HepG2 (cell line): ENCODE measurements around the gene FKBP5. TPM values are rescaled to one million over a fixed set of nuclear protein-coding genes. Genes with fewer than 3 reads are reported as not detected.

Source experiments
- DMTF1 ChIP-seq: sonication (generic); formaldehyde crosslinking; IDR thresholded peaks from 2 replicates; pipeline ENCODE4 v1.4.0; 2020; ENCODE audit warnings: mild to moderate bottlenecking, missing genetic modification reagents
- GATA4 ChIP-seq: sonication (generic); IDR thresholded peaks from 2 replicates; pipeline ENCODE4 v1.6.1; 2016; ENCODE audit warnings: antibody characterized with exemption, low read depth, borderline replicate concordance
- KDM5B ChIP-seq: sonication (generic); formaldehyde crosslinking; IDR thresholded peaks from 2 replicates; pipeline ENCODE4 v1.4.0; 2020; ENCODE audit warnings: missing genetic modification reagents, mild to moderate bottlenecking, borderline replicate concordance
- KLF15 ChIP-seq: sonication (generic); formaldehyde crosslinking; IDR thresholded peaks from 2 replicates; pipeline ENCODE4 v1.8.1; 2023; ENCODE audit warnings: borderline replicate concordance, mild to moderate bottlenecking, inconsistent platforms, missing genetic modification reagents, mixed read lengths
- LCORL ChIP-seq, 2 experiments: fragments of 450-650 bp in 1 of 2; sonication (generic) in 1 of 2; formaldehyde crosslinking in 1 of 2; IDR thresholded peaks; 2 replicates each; pipeline versions ENCODE4 v1.5.0 to v1.6.1; 2017 to 2020; ENCODE audit warnings: antibody characterized with exemption in 1 of 2, missing genetic modification reagents in 1 of 2
- MXI1 ChIP-seq: IDR thresholded peaks from 3 replicates; pipeline ENCODE4 v1.6.1; 2012; ENCODE audit warnings: low read depth, low read length, inconsistent platforms, borderline replicate concordance
- PITX1 ChIP-seq: sonication (generic); formaldehyde crosslinking; IDR thresholded peaks from 2 replicates; pipeline ENCODE4 v1.5.1; 2020; ENCODE audit warnings: mild to moderate bottlenecking, missing genetic modification reagents
- RBAK ChIP-seq: sonication (generic); formaldehyde crosslinking; IDR thresholded peaks from 2 replicates; pipeline ENCODE4 v1.5.1; 2020; ENCODE audit warnings: mild to moderate bottlenecking, missing genetic modification reagents
- SMAD9 ChIP-seq: sonication (generic); formaldehyde crosslinking; IDR thresholded peaks from 2 replicates; pipeline ENCODE4 v1.5.1; 2020; ENCODE audit warnings: mild to moderate bottlenecking, missing genetic modification reagents
- SNAI1 ChIP-seq: sonication (generic); formaldehyde crosslinking; IDR thresholded peaks from 2 replicates; pipeline ENCODE4 v1.5.0; 2020; ENCODE audit warnings: mild to moderate bottlenecking, missing genetic modification reagents, borderline replicate concordance
- STAT5B ChIP-seq: sonication (generic); formaldehyde crosslinking; IDR thresholded peaks from 2 replicates; pipeline ENCODE4 v1.4.0; 2020; ENCODE audit warnings: missing genetic modification reagents
- ZNF44 ChIP-seq: sonication (generic); formaldehyde crosslinking; IDR thresholded peaks from 2 replicates; pipeline ENCODE4 v1.5.1; 2020; ENCODE audit warnings: mild to moderate bottlenecking, missing genetic modification reagents
- ZNF710 ChIP-seq: sonication (generic); formaldehyde crosslinking; IDR thresholded peaks from 2 replicates; pipeline ENCODE4 v1.5.0; 2020; ENCODE audit warnings: mild to moderate bottlenecking, missing genetic modification reagents, borderline replicate concordance
- ZNF878 ChIP-seq: sonication (generic); formaldehyde crosslinking; IDR thresholded peaks from 2 replicates; pipeline ENCODE4 v1.8.1; 2023; ENCODE audit warnings: mild to moderate bottlenecking, missing genetic modification reagents, moderate library complexity
- polyA plus RNA-seq, 8 experiments: library from polyadenylated mRNA; depleted of rRNA in 3 of 8; stranded (reverse) in 7 of 8; unstranded in 1 of 8; fragments of >200 nt; fragmentation: Illumina TruSeq in 4 of 8; extraction: Trizol in 4 of 8; gene quantifications; 2 replicates each; pipeline versions ENCODE4 v1.2.1 to v1.2.3, GENCODE V29; 2011 to 2016; ENCODE audit warnings: low read depth in 4 of 8, missing spikeins in 1 of 8, mixed read lengths in 1 of 8; ENCODE audit not compliant: insufficient read depth in 1 of 8
- total RNA-seq, 5 experiments: library from RNA; depleted of rRNA; stranded (reverse); fragments of >200 nt; fragmentation: Illumina TruSeq; extraction: Trizol; gene quantifications; 2 replicates each; pipeline ENCODE4 v1.2.3, GENCODE V29; 2016; ENCODE audit warnings: low read depth in 1 of 5
- TF ChIP-seq, protein P1 (sequence below): sonication (generic); formaldehyde crosslinking; IDR thresholded peaks from 2 replicates; pipeline ENCODE4 v1.9.0; 2021; ENCODE audit warnings: mild to moderate bottlenecking, missing genetic modification reagents
- TF ChIP-seq, protein P2 (sequence below): sonication (generic); formaldehyde crosslinking; IDR thresholded peaks from 2 replicates; pipeline ENCODE4 v1.4.0; 2020; ENCODE audit warnings: mild to moderate bottlenecking, missing genetic modification reagents

Gene FKBP5
- total and polyA plus RNA-seq, 2 of the 13 experiments (the other 11 are each of a cell fraction or from before 2014, with no cell fraction given) = 8.0 to 17.4 TPM

GRCh38 chr6:35687658-35688604 is 784 bp downstream of the FKBP5 start (continued):
- TF ChIP-seq DMTF1 (CRISPR knock-in tag) (no peak), SMAD9 (CRISPR knock-in tag) (no peak), ZNF710 (CRISPR knock-in tag) (peak; percentile 26; the same call in 1 of the 2 replicates), PITX1 (peak; percentile 41; the same call in 1 of the 2 replicates), STAT5B (CRISPR knock-in tag) (no peak), MXI1 (no peak), LCORL (IDR thresholded peaks at IDR 0.05) (no peak), LCORL (CRISPR knock-in tag; IDR thresholded peaks at IDR 0.05) (peak; percentile 75), SNAI1 (CRISPR knock-in tag) (no peak), KLF15 (peak; percentile 45; the same call in 1 of the 2 replicates), GATA4 (no peak), ZNF878 (CRISPR knock-in tag) (no peak), ZNF44 (CRISPR knock-in tag) (no peak), KDM5B (peak; percentile 78; the same call in 1 of the 2 replicates), RBAK (CRISPR knock-in tag) (no peak)
- TF ChIP-seq, protein P1, sequence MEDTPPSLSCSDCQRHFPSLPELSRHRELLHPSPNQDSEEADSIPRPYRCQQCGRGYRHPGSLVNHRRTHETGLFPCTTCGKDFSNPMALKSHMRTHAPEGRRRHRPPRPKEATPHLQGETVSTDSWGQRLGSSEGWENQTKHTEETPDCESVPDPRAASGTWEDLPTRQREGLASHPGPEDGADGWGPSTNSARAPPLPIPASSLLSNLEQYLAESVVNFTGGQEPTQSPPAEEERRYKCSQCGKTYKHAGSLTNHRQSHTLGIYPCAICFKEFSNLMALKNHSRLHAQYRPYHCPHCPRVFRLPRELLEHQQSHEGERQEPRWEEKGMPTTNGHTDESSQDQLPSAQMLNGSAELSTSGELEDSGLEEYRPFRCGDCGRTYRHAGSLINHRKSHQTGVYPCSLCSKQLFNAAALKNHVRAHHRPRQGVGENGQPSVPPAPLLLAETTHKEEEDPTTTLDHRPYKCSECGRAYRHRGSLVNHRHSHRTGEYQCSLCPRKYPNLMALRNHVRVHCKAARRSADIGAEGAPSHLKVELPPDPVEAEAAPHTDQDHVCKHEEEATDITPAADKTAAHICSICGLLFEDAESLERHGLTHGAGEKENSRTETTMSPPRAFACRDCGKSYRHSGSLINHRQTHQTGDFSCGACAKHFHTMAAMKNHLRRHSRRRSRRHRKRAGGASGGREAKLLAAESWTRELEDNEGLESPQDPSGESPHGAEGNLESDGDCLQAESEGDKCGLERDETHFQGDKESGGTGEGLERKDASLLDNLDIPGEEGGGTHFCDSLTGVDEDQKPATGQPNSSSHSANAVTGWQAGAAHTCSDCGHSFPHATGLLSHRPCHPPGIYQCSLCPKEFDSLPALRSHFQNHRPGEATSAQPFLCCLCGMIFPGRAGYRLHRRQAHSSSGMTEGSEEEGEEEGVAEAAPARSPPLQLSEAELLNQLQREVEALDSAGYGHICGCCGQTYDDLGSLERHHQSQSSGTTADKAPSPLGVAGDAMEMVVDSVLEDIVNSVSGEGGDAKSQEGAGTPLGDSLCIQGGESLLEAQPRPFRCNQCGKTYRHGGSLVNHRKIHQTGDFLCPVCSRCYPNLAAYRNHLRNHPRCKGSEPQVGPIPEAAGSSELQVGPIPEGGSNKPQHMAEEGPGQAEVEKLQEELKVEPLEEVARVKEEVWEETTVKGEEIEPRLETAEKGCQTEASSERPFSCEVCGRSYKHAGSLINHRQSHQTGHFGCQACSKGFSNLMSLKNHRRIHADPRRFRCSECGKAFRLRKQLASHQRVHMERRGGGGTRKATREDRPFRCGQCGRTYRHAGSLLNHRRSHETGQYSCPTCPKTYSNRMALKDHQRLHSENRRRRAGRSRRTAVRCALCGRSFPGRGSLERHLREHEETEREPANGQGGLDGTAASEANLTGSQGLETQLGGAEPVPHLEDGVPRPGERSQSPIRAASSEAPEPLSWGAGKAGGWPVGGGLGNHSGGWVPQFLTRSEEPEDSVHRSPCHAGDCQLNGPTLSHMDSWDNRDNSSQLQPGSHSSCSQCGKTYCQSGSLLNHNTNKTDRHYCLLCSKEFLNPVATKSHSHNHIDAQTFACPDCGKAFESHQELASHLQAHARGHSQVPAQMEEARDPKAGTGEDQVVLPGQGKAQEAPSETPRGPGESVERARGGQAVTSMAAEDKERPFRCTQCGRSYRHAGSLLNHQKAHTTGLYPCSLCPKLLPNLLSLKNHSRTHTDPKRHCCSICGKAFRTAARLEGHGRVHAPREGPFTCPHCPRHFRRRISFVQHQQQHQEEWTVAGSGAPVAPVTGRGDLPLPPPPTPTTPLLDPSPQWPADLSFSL (CRISPR knock-in tag) = no peak
- TF ChIP-seq, protein P2, sequence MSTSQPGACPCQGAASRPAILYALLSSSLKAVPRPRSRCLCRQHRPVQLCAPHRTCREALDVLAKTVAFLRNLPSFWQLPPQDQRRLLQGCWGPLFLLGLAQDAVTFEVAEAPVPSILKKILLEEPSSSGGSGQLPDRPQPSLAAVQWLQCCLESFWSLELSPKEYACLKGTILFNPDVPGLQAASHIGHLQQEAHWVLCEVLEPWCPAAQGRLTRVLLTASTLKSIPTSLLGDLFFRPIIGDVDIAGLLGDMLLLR (CRISPR knock-in tag) = peak; percentile 63; the same call in 1 of the 2 replicates
